HCT116 (cell line): ENCODE results near the gene TGFBRAP1. TPM values are rescaled to one million over a fixed set of nuclear protein-coding genes. Genes with fewer than 3 reads are reported as not detected.

ENCODE experiments used
- ATAC-seq: fragments of 200-7000 bp; cut with Tn5 transposase; 2 replicates; pipeline ENCODE4 v1.9.1; 2020; ENCODE audit warnings: mild to moderate bottlenecking, moderate library complexity
- BruUV-seq: library from RNA; stranded (reverse); fragments of 400-500 nt; replicated peaks from 2 replicates; lab custom pipeline; 2021; lab: Mats Ljungman, UMichigan
- CTCF ChIA-PET: fragments of 300-600 bp; sonication (Branson Sonifier 250); formaldehyde crosslinking; loops from one replicate; lab custom pipeline; 2021; ENCODE audit warnings: antibody characterized with exemption; lab: Charles Lee
- POLR2A ChIA-PET: fragments of 300-600, 350-600 bp; sonication (Branson Sonifier 250); formaldehyde crosslinking; loops from one replicate; lab custom pipeline; 2021; ENCODE audit warnings: antibody characterized with exemption; lab: Charles Lee
- RAD21 ChIA-PET, 2 experiments: fragments of 300-600 bp; sonication (Branson Sonifier 250); formaldehyde crosslinking; loops; one replicate each; lab custom pipeline; 2023; ENCODE audit warnings: low total read pairs in 2 of 2; ENCODE audit not compliant: uncharacterized antibody in 2 of 2, unreplicated experiment in 2 of 2, low non-redundant PET in 1 of 2; lab: Charles Lee
- DNase-seq: peaks from one replicate; pipeline ENCODE4 v3.0.0-alpha.2; 2010; ENCODE audit warnings: low read depth, low spot score
- H2AFZ ChIP-seq: fragments of 200-600 bp; shearing (Covaris generic), sonication (generic); 2 replicates; pipeline ENCODE4 v1.6.1; 2017; ENCODE audit warnings: low read depth, mixed run types, mixed read lengths, antibody characterized with exemption, low read length; ENCODE audit not compliant: poor library complexity, severe bottlenecking
- H3K27ac ChIP-seq: 2 replicates; pipeline ENCODE4 v1.5.1; 2012; ENCODE audit warnings: low read depth, low read length
- H3K27me3 ChIP-seq: fragments of 200-600 bp; sonication (generic); 2 replicates; pipeline ENCODE4 v1.6.1; 2016; ENCODE audit warnings: mixed run types, low read length, mixed read lengths; ENCODE audit not compliant: insufficient read depth
- H3K36me3 ChIP-seq, 2 experiments: fragments of 200-500 bp in 1 of 2; fragments of 200-600 bp in 1 of 2; sonication (Bioruptor generic) in 1 of 2; sonication (generic) in 1 of 2; 2 replicates each; pipeline versions ENCODE4 v1.5.1 to v1.6.1; 2014 to 2016; ENCODE audit warnings: low read length in 2 of 2, inconsistent platforms in 1 of 2, mixed read lengths in 1 of 2, mixed run types in 1 of 2; ENCODE audit not compliant: insufficient read depth in 2 of 2, control insufficient read depth in 1 of 2
- H3K4me1 ChIP-seq, 2 experiments: fragments of 200-600 bp in 1 of 2; sonication (generic) in 1 of 2; 2 replicates each; pipeline versions ENCODE4 v1.5.1 to v1.6.1; 2012 to 2017; ENCODE audit warnings: low read length in 2 of 2, inconsistent platforms in 1 of 2, mild to moderate bottlenecking in 1 of 2, mixed read lengths in 1 of 2, mixed run types in 1 of 2, moderate library complexity in 1 of 2; ENCODE audit not compliant: insufficient read depth in 2 of 2, control insufficient read depth in 1 of 2
- H3K4me2 ChIP-seq: fragments of 200-600 bp; sonication (generic); 2 replicates; pipeline ENCODE4 v1.6.1; 2017; ENCODE audit warnings: mixed run types, low read length, mixed read lengths
- H3K4me3 ChIP-seq, 2 experiments: fragments of 200-600 bp in 1 of 2; sonication (generic) in 1 of 2; replicated peaks in 1 of 2; 2 replicates each; pipeline ENCODE4 v1.5.1; 2011 to 2016; ENCODE audit warnings: low read length in 2 of 2, control low read depth in 1 of 2, low read depth in 1 of 2, mild to moderate bottlenecking in 1 of 2, mixed read lengths in 1 of 2, mixed run types in 1 of 2
- H3K79me2 ChIP-seq: fragments of 200-600 bp; sonication (generic); 2 replicates; pipeline ENCODE4 v1.6.1; 2017; ENCODE audit warnings: mild to moderate bottlenecking, mixed run types, low read length, moderate library complexity, mixed read lengths; ENCODE audit not compliant: insufficient read depth
- H3K9ac ChIP-seq: fragments of 200-600 bp; sonication (generic); 2 replicates; pipeline ENCODE4 v1.6.1; 2016; ENCODE audit warnings: low read length, mixed read lengths
- H3K9me2 ChIP-seq: fragments of 200-600 bp; sonication (generic), shearing (Covaris generic); 2 replicates; pipeline ENCODE4 v1.6.1; 2017; ENCODE audit warnings: mixed run types, mild to moderate bottlenecking, moderate library complexity; ENCODE audit not compliant: insufficient read depth
- H3K9me3 ChIP-seq, 2 experiments: fragments of 200-500 bp in 1 of 2; fragments of 200-600 bp in 1 of 2; sonication (Bioruptor generic) in 1 of 2; sonication (generic) in 1 of 2; 2 replicates each; pipeline ENCODE4 v1.6.1; 2014 to 2017; ENCODE audit warnings: low read length in 2 of 2, mixed read lengths in 2 of 2, inconsistent platforms in 1 of 2, low read depth in 1 of 2, mild to moderate bottlenecking in 1 of 2, mixed run types in 1 of 2, moderate library complexity in 1 of 2; ENCODE audit not compliant: control insufficient read depth in 1 of 2, insufficient read depth in 1 of 2
- H4K20me1 ChIP-seq: fragments of 200-600 bp; sonication (generic), shearing (Covaris generic); 2 replicates; pipeline ENCODE4 v1.6.1; 2017; ENCODE audit warnings: mixed run types, mild to moderate bottlenecking, moderate library complexity; ENCODE audit not compliant: insufficient read depth
- CBX3 ChIP-seq: IDR thresholded peaks from 2 replicates; pipeline ENCODE4 v1.6.1; 2012; ENCODE audit warnings: low read depth
- CEBPB ChIP-seq: IDR thresholded peaks from 2 replicates; pipeline ENCODE4 v1.6.1; 2012; ENCODE audit warnings: low read depth
- EGR1 ChIP-seq: IDR thresholded peaks from 2 replicates; pipeline ENCODE4 v1.6.1; 2012; ENCODE audit warnings: low read depth
- ELF1 ChIP-seq: IDR thresholded peaks from 2 replicates; pipeline ENCODE4 v1.6.1; 2012; ENCODE audit warnings: low read depth, borderline replicate concordance
- EZH2 ChIP-seq: fragments of 200-600 bp; sonication (generic); IDR thresholded peaks from 2 replicates; pipeline ENCODE4 v1.6.1; 2017; ENCODE audit warnings: antibody characterized with exemption, mixed run types
- EZH2phosphoT487 ChIP-seq: fragments of 200-600 bp; IDR thresholded peaks from 2 replicates; pipeline ENCODE4 v1.6.1; 2018; ENCODE audit warnings: antibody characterized with exemption, borderline replicate concordance
- FOSL1 ChIP-seq: IDR thresholded peaks from 2 replicates; pipeline ENCODE4 v1.6.1; 2012; ENCODE audit warnings: low read depth
- POLR2A ChIP-seq: IDR thresholded peaks from 2 replicates; pipeline ENCODE4 v1.7.0; 2011; ENCODE audit warnings: borderline replicate concordance; ENCODE audit not compliant: insufficient read depth, insufficient read length; ENCODE audit errors: extremely low read depth
- POLR2AphosphoS5 ChIP-seq: IDR thresholded peaks from 2 replicates; pipeline ENCODE4 v1.6.1; 2011; ENCODE audit warnings: mild to moderate bottlenecking, low read depth, low read length, moderate library complexity
- RAD21 ChIP-seq: IDR thresholded peaks from 2 replicates; pipeline ENCODE4 v1.6.1; 2012; ENCODE audit warnings: low read depth, mild to moderate bottlenecking
- SP1 ChIP-seq: IDR thresholded peaks from 2 replicates; pipeline ENCODE4 v1.6.1; 2012; ENCODE audit warnings: low read depth
- SRF ChIP-seq: IDR thresholded peaks from 2 replicates; pipeline ENCODE4 v1.6.1; 2012; ENCODE audit warnings: low read depth
- TCF7L2 ChIP-seq: IDR thresholded peaks from 2 replicates; pipeline ENCODE4 v1.7.0; 2011; ENCODE audit warnings: borderline replicate concordance, inconsistent platforms; ENCODE audit not compliant: insufficient read depth, insufficient read length; ENCODE audit errors: extremely low read depth
- YY1 ChIP-seq: IDR thresholded peaks from 2 replicates; pipeline ENCODE4 v1.6.1; 2011; ENCODE audit warnings: low read length, low read depth, moderate library complexity, mild to moderate bottlenecking; ENCODE audit not compliant: insufficient replicate concordance; ENCODE audit errors: extremely low read depth
- ZFX ChIP-seq: fragments of 450-650 bp; IDR thresholded peaks from 2 replicates; pipeline ENCODE4 v1.6.1; 2017
- ZNF274 ChIP-seq: fragments of 200-500 bp; sonication (Bioruptor generic); IDR thresholded peaks from 2 replicates; pipeline ENCODE4 v1.6.1; 2014; ENCODE audit warnings: mild to moderate bottlenecking, low read depth, low read length, inconsistent platforms
- intact Hi-C: fragments of 100-400 bp; cut with micrococcal nuclease; formaldehyde crosslinking; loops from 2 replicates; pipeline ENCODE4 v1.10.0; 2022
- total RNA-seq: library from RNA; stranded (reverse); gene quantifications from one replicate; pipeline ENCODE4 v1.2.1, GENCODE V29; 2021; ENCODE audit not compliant: unreplicated experiment
- TF ChIP-seq, protein P1 (sequence below): IDR thresholded peaks from 2 replicates; pipeline ENCODE4 v1.6.1; 2012
- TF ChIP-seq, protein P2 (sequence below): IDR thresholded peaks from 2 replicates; pipeline ENCODE4 v1.6.1; 2012; ENCODE audit warnings: low read depth
- TF ChIP-seq, protein P3 (sequence below), 3 experiments: fragments of 200-600 bp in 1 of 3; sonication (generic) in 1 of 3; IDR thresholded peaks in 2 of 3; conservative IDR thresholded peaks in 1 of 3; 2 replicates each; pipeline ENCODE4 v1.5.1; 2012 to 2017; ENCODE audit warnings: low read depth in 2 of 3, low read length in 2 of 3, antibody characterized with exemption in 1 of 3, borderline replicate concordance in 1 of 3, control low read depth in 1 of 3, mild to moderate bottlenecking in 1 of 3, mixed read lengths in 1 of 3, mixed run types in 1 of 3, moderate library complexity in 1 of 3; ENCODE audit not compliant: insufficient read depth in 1 of 3
- TF ChIP-seq, protein P4 (sequence below): IDR thresholded peaks from 2 replicates; pipeline ENCODE4 v1.6.1; 2012

The TGFBRAP1 gene
- total RNA-seq, 1 experiment from 2014 or later = 18.3 TPM

DNA sequence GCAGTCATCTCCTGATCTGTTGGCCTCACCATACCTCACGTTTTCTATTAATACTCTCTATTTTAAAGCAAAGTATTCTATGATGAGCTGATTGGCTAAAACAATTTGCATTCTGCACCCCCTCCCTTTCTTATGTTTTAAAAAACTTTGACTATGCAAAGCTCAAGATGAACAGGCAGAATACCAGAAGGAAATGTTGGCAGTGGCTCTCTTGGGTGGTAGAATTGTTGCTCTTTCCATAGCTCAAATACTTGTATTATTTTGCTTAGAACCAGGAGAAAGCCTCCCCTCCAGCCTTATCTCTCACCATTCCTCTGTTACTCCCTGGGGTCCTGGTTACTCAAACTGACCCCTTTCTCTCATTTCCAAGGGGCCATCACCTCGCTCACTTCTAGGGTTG, 73.6 kb downstream of the TGFBRAP1 start:
- 0 out of 4 replicates have a peak, but pooled peaks cover 0 to 1% of the 10 kb centered on the region in 2 experiments for H3K4me1 ChIP-seq
- no peaks in the 10 kb centered on the region for H4K20me1 ChIP-seq
- H3K9me2 ChIP-seq = no peaks in the 10 kb centered on the region
- TF ChIP-seq EGR1 (no peak), EZH2phosphoT487 (no peak), CEBPB (no peak), FOSL1 (no peak), CBX3 (no peak), RAD21 (no peak), SRF (no peak), ELF1 (no peak), ZFX (no peak), SP1 (no peak), TCF7L2 (no peak), YY1 (no peak), POLR2AphosphoS5 (no peak), ZNF274 (no peak), POLR2A (no peak), EZH2 (no peak)
- TF ChIP-seq, protein P1, sequence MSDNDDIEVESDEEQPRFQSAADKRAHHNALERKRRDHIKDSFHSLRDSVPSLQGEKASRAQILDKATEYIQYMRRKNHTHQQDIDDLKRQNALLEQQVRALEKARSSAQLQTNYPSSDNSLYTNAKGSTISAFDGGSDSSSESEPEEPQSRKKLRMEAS = no peak
- TF ChIP-seq, protein P2, sequence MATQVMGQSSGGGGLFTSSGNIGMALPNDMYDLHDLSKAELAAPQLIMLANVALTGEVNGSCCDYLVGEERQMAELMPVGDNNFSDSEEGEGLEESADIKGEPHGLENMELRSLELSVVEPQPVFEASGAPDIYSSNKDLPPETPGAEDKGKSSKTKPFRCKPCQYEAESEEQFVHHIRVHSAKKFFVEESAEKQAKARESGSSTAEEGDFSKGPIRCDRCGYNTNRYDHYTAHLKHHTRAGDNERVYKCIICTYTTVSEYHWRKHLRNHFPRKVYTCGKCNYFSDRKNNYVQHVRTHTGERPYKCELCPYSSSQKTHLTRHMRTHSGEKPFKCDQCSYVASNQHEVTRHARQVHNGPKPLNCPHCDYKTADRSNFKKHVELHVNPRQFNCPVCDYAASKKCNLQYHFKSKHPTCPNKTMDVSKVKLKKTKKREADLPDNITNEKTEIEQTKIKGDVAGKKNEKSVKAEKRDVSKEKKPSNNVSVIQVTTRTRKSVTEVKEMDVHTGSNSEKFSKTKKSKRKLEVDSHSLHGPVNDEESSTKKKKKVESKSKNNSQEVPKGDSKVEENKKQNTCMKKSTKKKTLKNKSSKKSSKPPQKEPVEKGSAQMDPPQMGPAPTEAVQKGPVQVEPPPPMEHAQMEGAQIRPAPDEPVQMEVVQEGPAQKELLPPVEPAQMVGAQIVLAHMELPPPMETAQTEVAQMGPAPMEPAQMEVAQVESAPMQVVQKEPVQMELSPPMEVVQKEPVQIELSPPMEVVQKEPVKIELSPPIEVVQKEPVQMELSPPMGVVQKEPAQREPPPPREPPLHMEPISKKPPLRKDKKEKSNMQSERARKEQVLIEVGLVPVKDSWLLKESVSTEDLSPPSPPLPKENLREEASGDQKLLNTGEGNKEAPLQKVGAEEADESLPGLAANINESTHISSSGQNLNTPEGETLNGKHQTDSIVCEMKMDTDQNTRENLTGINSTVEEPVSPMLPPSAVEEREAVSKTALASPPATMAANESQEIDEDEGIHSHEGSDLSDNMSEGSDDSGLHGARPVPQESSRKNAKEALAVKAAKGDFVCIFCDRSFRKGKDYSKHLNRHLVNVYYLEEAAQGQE = no peak
- TF ChIP-seq, protein P3, sequence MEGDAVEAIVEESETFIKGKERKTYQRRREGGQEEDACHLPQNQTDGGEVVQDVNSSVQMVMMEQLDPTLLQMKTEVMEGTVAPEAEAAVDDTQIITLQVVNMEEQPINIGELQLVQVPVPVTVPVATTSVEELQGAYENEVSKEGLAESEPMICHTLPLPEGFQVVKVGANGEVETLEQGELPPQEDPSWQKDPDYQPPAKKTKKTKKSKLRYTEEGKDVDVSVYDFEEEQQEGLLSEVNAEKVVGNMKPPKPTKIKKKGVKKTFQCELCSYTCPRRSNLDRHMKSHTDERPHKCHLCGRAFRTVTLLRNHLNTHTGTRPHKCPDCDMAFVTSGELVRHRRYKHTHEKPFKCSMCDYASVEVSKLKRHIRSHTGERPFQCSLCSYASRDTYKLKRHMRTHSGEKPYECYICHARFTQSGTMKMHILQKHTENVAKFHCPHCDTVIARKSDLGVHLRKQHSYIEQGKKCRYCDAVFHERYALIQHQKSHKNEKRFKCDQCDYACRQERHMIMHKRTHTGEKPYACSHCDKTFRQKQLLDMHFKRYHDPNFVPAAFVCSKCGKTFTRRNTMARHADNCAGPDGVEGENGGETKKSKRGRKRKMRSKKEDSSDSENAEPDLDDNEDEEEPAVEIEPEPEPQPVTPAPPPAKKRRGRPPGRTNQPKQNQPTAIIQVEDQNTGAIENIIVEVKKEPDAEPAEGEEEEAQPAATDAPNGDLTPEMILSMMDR (IDR thresholded peaks at IDR 0.05 in 2 of 3, conservative IDR thresholded peaks at IDR 0.05 in 1 of 3; ENCODE audit: borderline replicate concordance in 1 of 3, insufficient read depth in 1 of 3, low read depth in 2 of 3, low read length in 2 of 3) = no peak
- TF ChIP-seq, protein P4, sequence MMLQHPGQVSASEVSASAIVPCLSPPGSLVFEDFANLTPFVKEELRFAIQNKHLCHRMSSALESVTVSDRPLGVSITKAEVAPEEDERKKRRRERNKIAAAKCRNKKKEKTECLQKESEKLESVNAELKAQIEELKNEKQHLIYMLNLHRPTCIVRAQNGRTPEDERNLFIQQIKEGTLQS = no peak
- ChIA-PET POLR2A (no interaction called here), CTCF (interaction anchor here (1.0 kb wide), 1 partner anchor 20 kb away, joined by 3 read pairs; no protein-coding TSS in a partner anchor), RAD21 (no interaction called here)
- no TSS peak for BruUV-seq
- H3K79me2 ChIP-seq = no peaks in the 10 kb centered on the region
- DNase-seq (no peak), ATAC-seq (no peak)
- no peak overlapping the region for H3K9ac ChIP-seq
- H3K36me3 ChIP-seq = no peaks in the 10 kb centered on the region
- no peaks in the 10 kb centered on the region for H3K9me3 ChIP-seq
- H3K4me2 ChIP-seq = no peak overlapping the region
- H3K27ac ChIP-seq = no peak overlapping the region
- H3K4me3 ChIP-seq = no peak overlapping the region
- no peaks in the 10 kb centered on the region for H3K27me3 ChIP-seq
- no peak overlapping the region for H2AFZ ChIP-seq
- intact Hi-C loops = no loop called here
